MM.1S (cell line): ENCODE data around the gene SLC8A1.

Source experiments
- EZH2 ChIP-seq: fragments of 300-600 bp; sonication (generic); optimal IDR thresholded peaks from 2 replicates; pipeline ENCODE3; 2017; ENCODE audit warnings: low read depth, mild to moderate bottlenecking, antibody characterized with exemption, low read length, mixed read lengths
- EZH2phosphoT487 ChIP-seq: fragments of 300-600 bp; sonication (generic); IDR thresholded peaks from 2 replicates; pipeline ENCODE4 v1.6.1; 2018; ENCODE audit warnings: antibody characterized with exemption, low read length
- TF ChIP-seq, protein P1 (sequence below): fragments of 300-600 bp; sonication (generic); IDR thresholded peaks from 2 replicates; pipeline ENCODE4 v1.5.1; 2016; ENCODE audit warnings: antibody characterized with exemption, low read length, mixed read lengths

DNA sequence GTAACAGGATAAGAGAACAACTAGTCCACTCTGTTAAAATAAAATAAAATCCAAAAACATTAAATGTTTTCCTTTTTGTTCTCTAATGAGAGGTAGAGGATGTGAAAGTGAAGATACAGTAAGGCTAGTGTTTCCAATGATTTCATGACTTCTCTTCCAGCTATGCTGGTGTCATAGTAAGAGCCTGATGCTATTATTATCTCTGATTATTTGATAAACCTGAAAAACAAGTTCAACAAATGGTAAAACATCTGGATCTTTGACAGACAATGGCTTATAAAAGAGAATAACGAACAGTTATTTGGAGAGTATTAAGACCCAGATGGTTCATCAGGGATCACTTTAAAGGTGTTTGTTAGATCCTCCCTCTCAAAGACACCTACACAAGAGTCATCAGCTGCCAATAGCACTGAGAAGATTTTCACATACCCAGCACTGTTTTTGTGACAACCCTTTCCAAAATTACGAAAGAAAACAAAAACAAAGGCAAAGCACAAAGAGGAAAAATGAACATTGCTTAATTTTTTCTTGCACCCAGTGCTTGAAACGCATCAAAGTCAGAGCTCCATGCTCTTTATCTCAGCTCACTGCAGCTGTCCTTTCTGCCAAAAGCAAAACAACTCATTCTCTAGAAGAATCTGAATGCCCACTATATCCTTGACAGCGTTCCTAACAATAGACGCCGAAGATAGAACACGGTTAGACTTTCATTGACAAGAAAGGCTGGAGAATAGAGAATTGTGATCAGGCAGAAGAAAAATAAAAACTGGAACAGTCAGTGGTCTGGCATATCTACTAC, 168.6 kb downstream of the SLC8A1 start:
- TF ChIP-seq, protein P1, sequence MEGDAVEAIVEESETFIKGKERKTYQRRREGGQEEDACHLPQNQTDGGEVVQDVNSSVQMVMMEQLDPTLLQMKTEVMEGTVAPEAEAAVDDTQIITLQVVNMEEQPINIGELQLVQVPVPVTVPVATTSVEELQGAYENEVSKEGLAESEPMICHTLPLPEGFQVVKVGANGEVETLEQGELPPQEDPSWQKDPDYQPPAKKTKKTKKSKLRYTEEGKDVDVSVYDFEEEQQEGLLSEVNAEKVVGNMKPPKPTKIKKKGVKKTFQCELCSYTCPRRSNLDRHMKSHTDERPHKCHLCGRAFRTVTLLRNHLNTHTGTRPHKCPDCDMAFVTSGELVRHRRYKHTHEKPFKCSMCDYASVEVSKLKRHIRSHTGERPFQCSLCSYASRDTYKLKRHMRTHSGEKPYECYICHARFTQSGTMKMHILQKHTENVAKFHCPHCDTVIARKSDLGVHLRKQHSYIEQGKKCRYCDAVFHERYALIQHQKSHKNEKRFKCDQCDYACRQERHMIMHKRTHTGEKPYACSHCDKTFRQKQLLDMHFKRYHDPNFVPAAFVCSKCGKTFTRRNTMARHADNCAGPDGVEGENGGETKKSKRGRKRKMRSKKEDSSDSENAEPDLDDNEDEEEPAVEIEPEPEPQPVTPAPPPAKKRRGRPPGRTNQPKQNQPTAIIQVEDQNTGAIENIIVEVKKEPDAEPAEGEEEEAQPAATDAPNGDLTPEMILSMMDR, result no peak
- no peak for TF ChIP-seq EZH2
- TF ChIP-seq EZH2phosphoT487, result no peak
